HG02943 (cell line): ENCODE data around the gene KLHL22.
"Not testable (repeated sequence)": the region's sequence is repeated elsewhere in the genome, so short reads cannot be mapped to it uniquely, and the experiment has no call there.

Experiments
- ATAC-seq: cut with Tn5 transposase; IDR thresholded peaks from one replicate; pipeline ENCODE4 v1.9.1; 2021; ENCODE audit warnings: mild to moderate bottlenecking, low read depth, moderate library complexity; ENCODE audit not compliant: unreplicated experiment

The KLHL22 gene, protein sequence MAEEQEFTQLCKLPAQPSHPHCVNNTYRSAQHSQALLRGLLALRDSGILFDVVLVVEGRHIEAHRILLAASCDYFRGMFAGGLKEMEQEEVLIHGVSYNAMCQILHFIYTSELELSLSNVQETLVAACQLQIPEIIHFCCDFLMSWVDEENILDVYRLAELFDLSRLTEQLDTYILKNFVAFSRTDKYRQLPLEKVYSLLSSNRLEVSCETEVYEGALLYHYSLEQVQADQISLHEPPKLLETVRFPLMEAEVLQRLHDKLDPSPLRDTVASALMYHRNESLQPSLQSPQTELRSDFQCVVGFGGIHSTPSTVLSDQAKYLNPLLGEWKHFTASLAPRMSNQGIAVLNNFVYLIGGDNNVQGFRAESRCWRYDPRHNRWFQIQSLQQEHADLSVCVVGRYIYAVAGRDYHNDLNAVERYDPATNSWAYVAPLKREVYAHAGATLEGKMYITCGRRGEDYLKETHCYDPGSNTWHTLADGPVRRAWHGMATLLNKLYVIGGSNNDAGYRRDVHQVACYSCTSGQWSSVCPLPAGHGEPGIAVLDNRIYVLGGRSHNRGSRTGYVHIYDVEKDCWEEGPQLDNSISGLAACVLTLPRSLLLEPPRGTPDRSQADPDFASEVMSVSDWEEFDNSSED

GRCh38 chr22:20494978-20495860 is at the start of gene KLHL22:
TSS of gene KLHL22 (minus strand) at chr22:20495795. CDS start at chr22:20489211, 6,584 bp downstream.
- ATAC-seq: peak; percentile 31

DNA sequence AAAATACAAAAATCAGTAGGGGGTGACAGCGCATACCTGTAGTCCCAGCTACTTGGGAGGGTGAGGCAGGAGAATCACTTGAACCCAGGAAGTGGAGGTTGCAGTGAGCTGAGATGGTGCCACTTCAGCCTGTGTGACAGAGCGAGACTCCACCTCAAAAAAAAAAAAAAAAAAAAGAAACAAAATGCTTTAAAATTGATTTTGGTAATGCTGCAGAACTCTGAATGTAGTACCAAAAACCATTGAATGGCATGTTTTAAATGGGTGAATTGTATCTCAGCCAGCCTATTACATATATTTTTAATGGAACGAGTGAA is 49.7 kb upstream of the KLHL22 start:
- not testable (repeated sequence) for ATAC-seq

GRCh38 chr22:20542736-20543135 is 47.1 kb upstream of the KLHL22 start:
- ATAC-seq: no peak

- ATAC-seq: no peak
These were observed 46.5 kb upstream of the KLHL22 start for GRCh38 chr22:20542055-20542454.

DNA sequence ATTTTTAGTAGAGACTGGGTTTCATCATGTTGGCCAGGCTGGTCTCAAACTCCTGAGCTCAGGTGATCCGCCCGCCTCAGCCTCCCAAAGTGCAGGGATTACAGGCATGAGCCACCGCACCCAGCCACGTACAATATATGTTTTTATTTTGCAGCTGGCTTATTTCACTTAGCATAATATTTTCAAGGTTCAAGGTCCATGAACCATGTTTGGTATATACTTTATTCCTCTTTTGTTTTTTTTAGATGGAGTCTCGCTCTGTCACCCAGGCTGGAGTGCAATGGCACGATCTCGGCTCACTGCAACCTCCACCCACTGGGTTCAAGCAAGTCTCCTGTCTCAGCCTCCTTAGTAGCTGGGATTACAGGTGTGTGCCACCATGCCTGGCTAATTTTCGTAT is 43.3 kb upstream of the KLHL22 start:
- ATAC-seq: not testable (repeated sequence)

- no peak for ATAC-seq
These were observed 42.4 kb upstream of the KLHL22 start for GRCh38 chr22:20537983-20538382.

DNA sequence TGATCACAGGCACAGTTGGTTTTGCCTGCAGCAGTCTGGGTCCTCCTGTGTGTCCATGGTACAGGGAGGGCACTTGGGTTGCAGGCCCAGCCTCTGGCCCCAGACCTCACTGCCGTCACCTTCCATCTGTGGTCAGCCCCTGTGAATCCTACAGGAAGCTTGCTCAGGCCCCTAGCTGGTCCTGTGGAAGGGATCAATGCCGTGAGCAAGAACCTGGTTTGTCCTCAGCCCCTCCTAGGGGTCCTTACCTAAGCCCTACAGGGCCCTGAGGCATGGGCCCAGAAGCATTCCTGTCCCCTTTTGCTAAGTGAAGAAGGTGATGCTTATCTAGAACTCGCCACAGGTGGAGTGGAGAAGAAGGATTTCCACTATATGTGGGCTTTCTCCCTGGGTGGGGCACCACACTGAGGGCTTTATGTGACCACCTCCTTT is 41.7 kb upstream of the KLHL22 start:
- ATAC-seq: no peak

GRCh38 chr22:20536590-20537324 is 41.2 kb upstream of the KLHL22 start:
- no peak for ATAC-seq

DNA sequence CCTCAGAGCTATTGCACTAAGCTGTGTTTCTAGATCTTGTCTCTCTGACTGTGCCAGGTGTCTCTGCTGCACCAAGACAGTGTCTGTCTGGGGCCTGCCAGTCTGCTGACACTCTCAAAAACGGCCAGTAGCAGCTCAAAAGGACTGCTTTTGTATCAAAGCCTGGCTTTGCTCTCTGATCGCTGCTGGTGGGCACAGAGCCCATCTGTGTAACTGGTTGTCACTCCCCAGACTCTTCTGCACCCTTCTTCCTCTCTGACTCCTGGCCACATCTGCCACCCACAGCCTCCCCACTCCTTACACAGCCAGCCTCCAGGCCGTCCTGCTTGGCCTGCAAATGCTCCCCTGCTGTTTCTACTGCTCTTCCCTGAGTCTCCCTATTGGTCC is 38.3 kb upstream of the KLHL22 start:
- no peak for ATAC-seq

DNA sequence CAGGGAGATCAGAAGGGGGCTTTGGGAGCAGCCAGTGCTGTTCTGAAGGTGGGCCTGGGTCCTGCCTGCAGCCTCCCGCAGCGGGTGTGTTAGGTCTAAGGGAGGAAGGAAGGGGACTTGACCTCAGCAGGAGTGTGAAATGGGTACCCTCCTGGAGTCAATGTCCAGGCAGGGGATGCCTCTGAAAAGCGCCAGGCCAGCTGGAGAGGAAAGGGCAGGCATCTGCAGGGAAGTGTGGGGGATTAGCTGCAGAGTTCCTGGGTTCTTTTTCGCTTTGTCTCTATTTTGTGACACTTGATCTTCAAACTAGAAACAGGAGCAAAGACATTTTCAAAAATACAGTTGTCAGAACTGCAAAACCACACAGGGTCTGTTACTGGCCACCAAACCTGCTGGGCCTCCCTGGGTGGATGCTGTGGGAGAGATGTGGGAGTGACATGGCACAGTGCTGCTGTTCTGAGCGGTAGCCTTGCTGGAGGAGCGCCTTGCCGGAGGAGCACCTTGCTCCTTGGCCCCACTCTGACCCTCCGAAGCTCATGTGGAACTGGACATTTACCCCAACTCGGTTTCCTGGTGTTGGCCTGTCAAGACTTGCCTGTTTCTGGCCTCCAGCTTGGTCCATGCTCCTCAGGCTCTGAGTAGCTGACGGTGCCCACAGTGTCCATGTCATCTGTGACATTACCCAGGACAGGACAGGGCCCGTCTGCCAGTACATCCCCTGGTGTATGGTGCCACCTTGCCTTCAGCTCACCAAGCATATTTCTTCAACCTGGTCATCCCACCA is 37.7 kb upstream of the KLHL22 start:
- no peak for ATAC-seq

- no peak for ATAC-seq
These were observed 36.8 kb upstream of the KLHL22 start for GRCh38 chr22:20532256-20532993.

DNA sequence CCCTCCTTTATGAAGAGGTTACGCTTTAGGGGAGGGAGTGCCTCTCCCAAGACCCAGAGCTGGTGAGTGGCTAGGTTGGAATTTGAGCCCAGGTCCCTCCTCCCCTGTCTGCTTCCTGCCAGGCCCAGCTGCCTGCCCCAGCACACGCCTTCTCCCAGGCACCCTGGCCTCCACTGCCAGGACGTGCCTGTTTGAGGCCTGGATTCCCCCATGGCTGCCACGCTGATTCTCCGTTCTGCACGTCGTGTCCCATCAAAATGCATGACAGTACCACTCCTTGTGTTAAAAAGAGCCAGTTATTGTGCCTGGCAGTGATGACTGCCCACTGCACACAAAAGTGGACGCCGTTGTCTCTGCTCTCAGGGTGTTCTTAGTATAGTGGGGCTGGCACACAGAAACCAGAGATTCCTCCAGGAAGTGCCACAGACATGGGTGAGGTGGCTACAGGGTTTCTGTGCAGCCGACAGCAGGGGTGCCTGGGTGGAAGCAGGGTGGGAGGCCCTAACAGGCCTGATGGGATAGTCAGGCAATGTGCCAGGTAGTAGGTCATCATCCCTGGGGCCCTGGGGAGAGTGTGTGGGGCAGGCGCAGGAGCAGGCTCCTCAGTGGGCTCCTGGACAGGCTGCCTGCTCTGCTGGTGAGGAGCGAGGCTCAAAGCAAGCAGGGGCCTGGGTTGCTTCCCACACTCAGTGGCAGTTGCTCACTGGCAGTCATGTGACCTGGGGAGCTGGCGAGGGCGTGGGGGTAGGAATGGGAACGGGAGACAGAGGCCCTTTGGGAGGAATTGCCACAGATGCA is 36.0 kb upstream of the KLHL22 start:
- no peak for ATAC-seq

GRCh38 chr22:20531154-20531403 is 35.5 kb upstream of the KLHL22 start:
- ATAC-seq: no peak

DNA sequence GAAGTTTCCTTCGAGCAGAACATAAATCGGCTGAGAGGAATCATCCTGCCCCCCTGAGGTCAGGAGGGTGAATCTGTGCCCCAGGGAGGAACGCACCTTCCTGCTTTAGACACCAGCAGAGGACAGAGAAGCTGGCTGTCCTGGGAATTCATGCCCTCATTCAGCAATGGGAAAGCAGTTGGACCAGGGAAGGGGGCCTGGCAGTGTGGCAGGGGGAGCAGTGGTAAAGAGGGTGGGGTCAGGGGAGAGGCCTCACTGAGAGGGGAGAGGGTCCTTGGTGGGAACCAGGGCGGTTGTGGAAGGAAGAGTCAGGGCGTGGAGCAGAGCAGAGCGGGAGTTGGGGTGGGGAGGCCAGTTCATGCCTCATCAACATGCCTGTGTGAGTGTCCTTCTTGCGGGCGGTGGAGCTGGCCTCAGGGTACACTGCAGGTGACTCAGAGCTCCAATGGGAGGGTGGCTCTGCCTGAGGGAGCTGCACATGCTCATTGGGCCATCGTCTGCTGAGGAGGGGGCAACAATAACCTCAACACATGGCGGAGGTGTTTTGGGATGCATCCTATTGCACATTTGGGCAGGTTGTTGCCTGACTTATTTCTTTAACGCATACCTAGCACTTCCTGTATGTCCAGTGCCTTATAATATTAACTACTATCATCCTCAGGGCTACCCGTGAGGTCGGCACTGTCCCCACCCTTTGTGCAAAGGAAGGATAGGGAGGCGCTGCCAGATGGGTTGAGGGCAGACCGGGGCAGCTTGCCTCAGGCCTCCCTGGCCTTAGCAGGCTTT is 35.0 kb upstream of the KLHL22 start:
- ATAC-seq: no peak

DNA sequence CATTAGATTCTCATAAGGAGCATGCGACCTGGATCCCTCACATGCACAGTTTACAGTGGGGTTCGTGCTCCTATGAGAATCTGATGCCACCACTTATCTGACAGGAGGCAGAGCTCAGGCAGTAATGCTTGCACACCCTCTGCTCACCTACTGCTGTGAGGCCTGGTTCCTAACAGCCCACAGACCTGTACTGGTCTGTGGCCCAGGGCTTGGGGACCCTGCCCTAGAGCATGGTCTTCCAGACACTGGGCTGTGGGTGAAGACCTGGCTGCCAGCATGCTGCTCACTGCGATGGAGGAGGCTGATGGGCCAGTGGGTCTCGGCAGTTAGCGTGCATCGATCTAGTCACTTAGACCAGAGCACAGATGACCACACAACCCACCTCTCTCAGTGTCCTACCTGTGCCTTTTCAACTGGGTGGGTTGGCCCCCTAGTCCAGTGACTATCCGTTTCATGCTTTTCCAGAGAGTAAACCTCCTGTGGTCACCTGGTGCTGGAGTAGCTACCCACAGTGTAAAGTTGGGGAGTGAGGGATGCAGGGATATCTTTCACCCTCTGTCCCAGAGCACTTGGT is 32.9 kb upstream of the KLHL22 start:
- ATAC-seq: no peak

DNA sequence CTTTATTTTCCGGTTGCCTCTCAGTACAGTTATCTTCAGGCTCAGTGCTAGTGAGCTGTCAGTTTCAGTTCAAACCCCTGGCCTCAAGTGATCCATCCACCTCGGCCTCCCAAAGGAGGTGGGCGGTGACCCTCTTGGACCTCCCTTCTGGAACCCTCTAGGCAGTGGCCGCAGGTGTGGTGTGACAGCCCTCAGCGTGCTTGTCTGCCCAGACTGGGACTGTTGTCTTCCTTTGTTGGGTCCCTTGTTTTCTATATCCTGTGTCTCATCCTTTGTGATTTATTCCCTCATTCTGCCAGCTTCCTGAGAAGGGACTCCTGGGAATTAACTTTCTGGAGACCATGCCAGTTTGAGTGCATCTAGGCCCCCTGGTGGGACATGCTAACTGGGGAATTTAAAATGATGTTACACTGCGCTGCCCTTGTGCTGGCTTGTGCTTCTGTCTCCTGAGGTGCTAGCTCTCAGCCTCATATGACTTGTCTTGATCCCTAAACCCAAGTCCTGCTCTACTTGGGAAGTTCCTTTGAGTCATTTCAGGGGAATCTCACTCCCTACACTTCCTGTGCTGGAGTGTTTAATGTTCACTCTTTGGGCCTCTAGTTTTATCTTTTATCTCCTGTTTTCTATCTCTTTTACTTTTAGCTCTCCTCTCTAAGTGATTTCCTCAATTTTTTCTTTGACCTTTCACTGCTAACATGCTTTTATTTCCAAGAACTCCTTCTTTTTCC is 31.2 kb upstream of the KLHL22 start:
- ATAC-seq: no peak

- ATAC-seq: no peak
These were observed 30.7 kb upstream of the KLHL22 start for GRCh38 chr22:20526305-20526627.
